ENCODE results near the gene SLC12A7.

DNA sequence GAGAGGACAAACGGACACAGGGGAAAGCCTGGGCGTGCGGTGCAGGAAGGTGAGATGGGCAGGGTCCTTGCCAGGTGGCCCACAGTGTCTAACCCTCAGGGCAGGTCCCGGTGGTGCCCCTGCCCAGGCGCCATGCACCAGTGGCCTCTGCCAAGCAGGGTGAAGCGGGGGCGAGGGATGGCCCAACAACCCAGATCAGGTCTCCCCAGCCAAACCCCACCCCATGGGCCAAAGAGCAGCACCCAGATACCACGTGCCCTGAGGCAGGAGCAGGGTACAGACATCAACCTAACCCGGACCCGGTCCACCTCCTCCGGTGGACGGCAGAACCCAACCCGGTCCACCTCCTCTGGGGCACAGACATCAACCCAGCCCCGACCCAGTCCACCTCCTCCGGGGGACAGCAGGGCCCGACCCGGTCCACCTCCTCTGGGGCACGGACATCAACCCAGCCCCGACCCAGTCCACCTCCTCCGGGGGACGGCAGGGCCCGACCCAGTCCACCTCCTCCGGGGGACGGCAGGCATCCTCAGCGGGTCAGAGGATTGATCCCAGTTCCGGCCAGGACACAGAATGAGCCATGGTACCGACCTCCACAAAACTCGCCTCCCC lies 12.8 kb downstream of the SLC12A7 start:
- TF ChIP-seq, protein P1, sequence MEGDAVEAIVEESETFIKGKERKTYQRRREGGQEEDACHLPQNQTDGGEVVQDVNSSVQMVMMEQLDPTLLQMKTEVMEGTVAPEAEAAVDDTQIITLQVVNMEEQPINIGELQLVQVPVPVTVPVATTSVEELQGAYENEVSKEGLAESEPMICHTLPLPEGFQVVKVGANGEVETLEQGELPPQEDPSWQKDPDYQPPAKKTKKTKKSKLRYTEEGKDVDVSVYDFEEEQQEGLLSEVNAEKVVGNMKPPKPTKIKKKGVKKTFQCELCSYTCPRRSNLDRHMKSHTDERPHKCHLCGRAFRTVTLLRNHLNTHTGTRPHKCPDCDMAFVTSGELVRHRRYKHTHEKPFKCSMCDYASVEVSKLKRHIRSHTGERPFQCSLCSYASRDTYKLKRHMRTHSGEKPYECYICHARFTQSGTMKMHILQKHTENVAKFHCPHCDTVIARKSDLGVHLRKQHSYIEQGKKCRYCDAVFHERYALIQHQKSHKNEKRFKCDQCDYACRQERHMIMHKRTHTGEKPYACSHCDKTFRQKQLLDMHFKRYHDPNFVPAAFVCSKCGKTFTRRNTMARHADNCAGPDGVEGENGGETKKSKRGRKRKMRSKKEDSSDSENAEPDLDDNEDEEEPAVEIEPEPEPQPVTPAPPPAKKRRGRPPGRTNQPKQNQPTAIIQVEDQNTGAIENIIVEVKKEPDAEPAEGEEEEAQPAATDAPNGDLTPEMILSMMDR (conservative IDR thresholded peaks at IDR 0.05 in 1 of 2, IDR thresholded peaks at IDR 0.05 in 1 of 2; ENCODE audit: low read depth in 1 of 2, low read length in 2 of 2) = no peak
- no peak for TF ChIP-seq EZH2 (IDR thresholded peaks at IDR 0.05; ENCODE audit: low read length, missing control alignments)
